Activated T-cell treated with anti-CD3 and anti-CD28 coated beads for 1 hour (primary cell): Measurements from ENCODE around the gene STK38.

Experiments
- DNase-seq: peaks from one replicate; pipeline ENCODE4 v3.0.0-alpha.2; 2020; ENCODE audit warnings: low read depth

STK38 gene

GRCh38 chr6:36563928-36564284, 16.6 kb upstream of the STK38 start:
- no peak for DNase-seq

- DNase-seq: no peak
These were observed 16.1 kb upstream of the STK38 start for GRCh38 chr6:36563237-36563927.

DNA sequence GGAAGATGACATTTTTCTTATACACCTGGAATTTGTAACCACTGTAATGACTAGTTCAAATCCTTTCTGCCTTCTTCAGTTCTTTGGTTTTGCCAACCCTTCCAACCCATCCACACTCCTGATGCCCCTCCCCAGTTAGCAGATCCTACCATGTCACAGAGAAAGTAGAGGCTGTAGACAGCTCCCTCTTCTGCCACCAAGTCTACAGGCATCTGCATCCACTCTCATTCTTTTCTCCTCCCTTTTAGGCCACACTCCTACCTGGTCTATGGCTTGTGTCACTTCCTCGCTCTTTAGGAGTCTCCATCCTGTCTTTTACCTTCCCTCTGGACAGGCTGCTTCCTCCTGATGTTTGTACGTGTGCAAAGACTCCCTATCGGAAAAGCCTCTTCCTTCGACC, 13.5 kb upstream of the STK38 start:
- no peak for DNase-seq

DNA sequence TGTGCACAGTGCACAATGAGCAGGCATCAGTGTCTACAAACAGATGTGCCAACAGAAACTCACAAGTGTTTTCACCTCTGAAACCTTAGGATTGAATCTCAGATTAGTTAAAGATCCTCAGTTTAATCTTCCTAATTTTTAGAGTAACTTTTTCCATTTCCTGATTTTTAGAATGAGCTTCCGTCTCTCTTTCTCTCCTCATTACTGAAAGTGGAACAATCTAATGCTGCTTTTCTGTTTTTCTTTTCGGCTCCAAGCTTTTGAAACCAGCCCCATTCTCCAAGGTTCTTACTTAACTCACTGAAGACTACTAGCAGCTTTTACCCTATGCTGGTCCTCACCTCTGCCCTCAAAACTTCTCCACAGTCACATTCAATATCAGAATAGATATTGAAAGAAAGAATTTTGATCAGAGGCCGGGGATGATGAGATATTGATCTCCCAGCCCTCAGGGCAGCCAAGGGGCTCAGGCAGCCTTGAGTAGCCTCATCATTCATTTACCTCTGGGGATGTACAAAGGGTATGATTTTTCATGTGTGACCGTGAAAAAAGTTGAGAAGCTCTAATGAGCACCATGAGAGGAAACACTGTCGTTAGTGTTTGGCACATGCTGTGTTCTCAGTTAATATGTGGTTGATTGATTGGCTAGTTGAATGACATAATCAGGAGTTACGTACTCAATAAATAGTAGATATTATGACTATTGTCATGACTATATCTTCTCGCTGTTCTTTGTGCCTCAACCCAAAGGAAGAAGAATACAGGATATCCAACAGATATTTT, 11.9 kb upstream of the STK38 start:
- no peak for DNase-seq

GRCh38 chr6:36556281-36556680, 9.0 kb upstream of the STK38 start:
- no peak for DNase-seq

DNA sequence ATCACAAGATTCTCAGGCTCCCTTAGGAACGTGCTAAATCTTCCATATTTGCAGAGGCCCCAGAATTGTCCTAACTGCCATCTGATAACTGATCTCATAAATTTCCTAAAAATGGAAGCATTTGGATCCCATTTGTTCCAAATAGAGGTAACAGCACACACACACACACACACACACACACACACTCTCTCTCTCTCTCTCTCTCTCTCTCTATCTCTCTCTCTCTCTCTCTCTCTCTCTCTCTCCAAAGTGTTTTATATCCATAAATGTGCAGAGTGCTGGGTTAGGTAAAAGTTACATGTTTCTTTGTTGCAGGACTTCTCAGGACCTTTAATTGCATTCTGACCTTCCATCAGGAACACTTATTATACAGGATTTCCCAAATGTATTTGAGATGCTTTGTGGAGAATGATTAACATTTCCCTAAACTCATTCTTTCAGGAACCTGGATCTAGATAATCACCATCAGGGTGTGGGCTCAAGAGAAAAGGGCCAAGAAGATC, 8.5 kb upstream of the STK38 start:
- no peak for DNase-seq

GRCh38 chr6:36550473-36551000, 3.3 kb upstream of the STK38 start:
- no peak for DNase-seq

- no peak for DNase-seq
These were observed 1.1 kb upstream of the STK38 start for GRCh38 chr6:36548401-36548743.

DNA sequence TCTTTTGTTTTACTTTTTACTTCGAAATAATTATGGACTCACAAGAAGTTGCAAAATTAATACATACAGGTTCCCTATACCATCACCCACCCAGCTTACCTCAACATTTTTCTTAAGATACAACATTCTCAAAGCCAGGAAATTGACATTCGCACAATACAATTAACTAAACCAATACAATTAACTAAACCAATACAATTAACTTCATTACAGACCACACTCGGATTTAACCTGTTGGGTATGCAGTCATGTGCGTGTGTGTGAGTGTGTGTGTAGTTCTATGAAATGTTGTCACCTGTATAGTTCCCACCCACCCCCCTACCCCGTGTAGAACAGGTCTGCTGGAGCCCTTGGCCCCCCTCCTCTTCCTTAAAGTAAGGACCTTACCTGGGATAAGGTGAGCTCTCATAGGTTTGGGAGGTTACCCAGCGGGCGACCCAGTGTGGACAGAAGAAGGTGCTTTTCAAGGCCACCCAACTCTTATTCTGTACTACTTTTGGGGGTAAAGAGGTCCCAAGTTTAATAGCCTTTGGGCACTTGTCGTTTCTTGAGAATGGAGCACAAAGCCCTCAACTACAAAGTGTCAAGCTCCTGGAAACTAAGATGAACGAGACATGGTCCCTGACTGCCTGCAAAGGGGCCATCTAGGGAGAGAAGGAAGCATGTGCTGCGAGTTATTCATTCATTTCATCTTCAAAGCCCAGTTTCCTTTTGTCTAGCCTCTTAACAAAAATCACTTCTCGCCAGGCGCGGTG, 544 bp upstream of the STK38 start:
- DNase-seq: no peak

GRCh38 chr6:36546308-36546919, 865 bp downstream of the STK38 start:
- DNase-seq: no peak

- DNase-seq: no peak
These were observed 1.4 kb downstream of the STK38 start for GRCh38 chr6:36545767-36546307.

GRCh38 chr6:36544228-36544627, 3.1 kb downstream of the STK38 start:
- DNase-seq: no peak

- no peak for DNase-seq
These were observed 5.2 kb downstream of the STK38 start for GRCh38 chr6:36542041-36542440.

DNA sequence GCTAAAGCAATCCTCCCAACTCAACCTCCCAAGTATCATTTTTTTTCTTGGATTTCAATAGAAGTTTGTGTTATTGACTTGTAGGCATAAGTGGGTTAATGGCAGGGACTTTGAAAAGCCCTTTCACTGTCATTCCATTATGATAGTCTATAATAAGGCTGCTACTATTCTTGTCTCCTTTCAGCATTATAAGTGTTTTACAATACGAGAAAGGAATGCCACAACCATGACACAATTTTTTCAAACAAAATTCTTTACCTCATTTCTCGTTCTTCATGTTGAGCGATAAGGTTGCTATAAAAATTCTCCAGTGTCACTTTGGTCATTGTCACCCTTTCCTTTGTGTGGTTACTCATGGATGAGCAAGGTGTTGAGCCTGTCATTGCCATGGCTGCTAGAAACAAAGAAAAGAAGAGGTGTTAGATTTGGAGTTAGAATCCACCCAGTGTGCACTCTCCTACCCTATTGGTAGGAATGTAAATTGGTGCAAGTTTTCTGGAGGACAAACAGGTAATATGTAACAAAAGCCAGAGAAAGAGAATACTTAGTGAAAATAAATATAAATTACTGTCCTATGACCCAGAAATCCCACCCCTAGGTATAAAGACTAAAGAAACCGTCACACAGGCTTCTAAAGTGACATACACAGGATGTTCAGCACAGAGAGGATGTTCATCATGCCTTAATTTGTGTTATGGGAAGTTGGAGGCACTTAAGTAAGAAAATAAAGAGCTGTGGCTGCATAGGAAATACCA, 7.3 kb downstream of the STK38 start:
- DNase-seq: no peak

- no peak for DNase-seq
These were observed 10.3 kb downstream of the STK38 start for GRCh38 chr6:36536873-36537547.

GRCh38 chr6:36533321-36533720, 14.0 kb downstream of the STK38 start:
- no peak for DNase-seq

- DNase-seq: no peak
These were observed 21.2 kb downstream of the STK38 start for GRCh38 chr6:36526066-36526465.

GRCh38 chr6:36525346-36525745, 21.9 kb downstream of the STK38 start:
- no peak for DNase-seq

- DNase-seq: no peak
These were observed 22.4 kb downstream of the STK38 start for GRCh38 chr6:36524871-36525270.

DNA sequence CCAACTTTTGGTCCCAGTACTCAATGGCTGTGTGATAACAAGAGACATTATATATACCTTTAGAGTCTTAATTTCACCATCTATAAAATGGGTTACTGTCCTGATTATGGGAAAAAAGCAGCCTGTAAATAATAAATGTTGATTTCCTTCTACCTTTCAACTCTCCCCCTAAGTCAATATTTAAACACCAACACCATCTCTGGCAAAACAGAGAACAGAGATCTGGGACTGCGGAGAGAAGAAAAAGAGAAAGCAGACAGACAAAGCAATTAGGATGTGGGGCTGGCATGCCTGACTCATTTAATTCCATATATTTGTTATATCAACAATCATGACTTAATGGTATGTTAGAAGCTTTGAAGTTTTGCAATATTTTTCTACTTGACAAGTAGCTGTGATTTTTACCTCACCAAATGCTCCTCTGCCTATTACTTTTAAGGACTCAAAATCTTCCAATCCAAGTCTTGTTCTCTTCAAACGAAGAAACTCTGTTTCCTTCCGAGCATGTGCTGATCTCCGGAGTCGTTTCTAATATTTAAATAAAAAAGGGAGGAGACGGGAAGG, 23.3 kb downstream of the STK38 start:
- no peak for DNase-seq
